ENCODE data around the gene KRT82. TPM values are rescaled to one million over a fixed set of nuclear protein-coding genes. Genes with fewer than 3 reads are reported as not detected.
"Not testable (repeated sequence)": the region's sequence is repeated elsewhere in the genome, so short reads cannot be mapped to it uniquely, and the experiment has no call there.

The KRT82 gene
- total RNA-seq, 1 experiment from 2014 or later, result not detected

- Mint-ChIP-seq H3K27me3 (ENCODE audit: insufficient read depth, unreplicated experiment) (no peaks in the 10 kb centered on the region), H3K4me1 (ENCODE audit: low read depth, unreplicated experiment) (peaks cover 5% of the 10 kb centered on the region), H3K9me3 (ENCODE audit: unreplicated experiment) (peaks cover 2% of the 10 kb centered on the region), H3K27ac (ENCODE audit: unreplicated experiment) (no peak overlapping the region), H3K36me3 (ENCODE audit: insufficient read depth, unreplicated experiment) (no peaks in the 10 kb centered on the region), H3K4me3 (ENCODE audit: unreplicated experiment) (no peak overlapping the region)
- no peak overlapping the region for H3K4me3 ChIP-seq (ENCODE audit: low read depth, low read length)
- no peaks in the 10 kb centered on the region for H3K9me3 ChIP-seq
- H3K27me3 ChIP-seq (replicated peaks; ENCODE audit: control insufficient read depth, insufficient read depth, low read length), result no peaks in the 10 kb centered on the region
- intact Hi-C loops (cut with micrococcal nuclease; ENCODE audit: unreplicated experiment), result no loop called here
- no peaks in the 10 kb centered on the region for H3K36me3 ChIP-seq (ENCODE audit: control insufficient read depth, insufficient read depth, low read length)
- H3K4me1 ChIP-seq, result no peaks in the 10 kb centered on the region
- TF ChIP-seq CTCF (IDR thresholded peaks at IDR 0.05; ENCODE audit: insufficient read depth in 1 of 2, low read depth in 1 of 2, low read length in 1 of 2, severe bottlenecking in 1 of 2, unreplicated experiment in 1 of 2), result peak in 1 of 2 experiments; percentile 2
- no peak for DNase-seq
- ChIA-PET CTCF (interaction anchor here (0.6 to 0.7 kb wide), 2 partner anchors 18 to 155 kb away, joined by 3 read pairs; no protein-coding TSS in a partner anchor), POLR2A (no interaction called here)
- BruUV-seq (replicated peaks), result no TSS peak
These were observed 7.7 kb upstream of the KRT82 start for GRCh38 chr12:52413782-52414345.

GRCh38 chr12:52413202-52413601, 7.1 kb upstream of the KRT82 start:
- DNase-seq, result no peak
- H3K36me3 Mint-ChIP-seq (ENCODE audit: insufficient read depth, unreplicated experiment), result no peaks in the 10 kb centered on the region
- peaks cover 9% of the 10 kb centered on the region for H3K9me3 Mint-ChIP-seq (ENCODE audit: unreplicated experiment)
- H3K27me3 Mint-ChIP-seq (ENCODE audit: insufficient read depth, unreplicated experiment), result no peaks in the 10 kb centered on the region
- H3K4me3 Mint-ChIP-seq (ENCODE audit: unreplicated experiment), result no peak overlapping the region
- intact Hi-C loops (cut with micrococcal nuclease; ENCODE audit: unreplicated experiment), result no loop called here
- Histone ChIP-seq H3K4me3 (ENCODE audit: low read depth, low read length) (no peak overlapping the region), H3K9me3 (no peaks in the 10 kb centered on the region), H3K27me3 (replicated peaks; ENCODE audit: control insufficient read depth, insufficient read depth, low read length) (no peaks in the 10 kb centered on the region), H3K36me3 (ENCODE audit: control insufficient read depth, insufficient read depth, low read length) (no peaks in the 10 kb centered on the region), H3K4me1 (no peaks in the 10 kb centered on the region)
- BruUV-seq (replicated peaks), result no TSS peak
- ChIA-PET POLR2A (no interaction called here), CTCF (no interaction called here)
- H3K27ac Mint-ChIP-seq (ENCODE audit: unreplicated experiment), result no peak overlapping the region
- H3K4me1 Mint-ChIP-seq (ENCODE audit: low read depth, unreplicated experiment), result peaks cover 5% of the 10 kb centered on the region
- TF ChIP-seq CTCF (IDR thresholded peaks at IDR 0.05; ENCODE audit: insufficient read depth in 1 of 2, low read depth in 1 of 2, low read length in 1 of 2, severe bottlenecking in 1 of 2, unreplicated experiment in 1 of 2), result no peak

GRCh38 chr12:52411815-52412214, 5.7 kb upstream of the KRT82 start:
- no peak overlapping the region for H3K4me3 Mint-ChIP-seq (ENCODE audit: unreplicated experiment)
- H3K36me3 ChIP-seq (ENCODE audit: control insufficient read depth, insufficient read depth, low read length), result no peaks in the 10 kb centered on the region
- TF ChIP-seq CTCF (IDR thresholded peaks at IDR 0.05; ENCODE audit: insufficient read depth in 1 of 2, low read depth in 1 of 2, low read length in 1 of 2, severe bottlenecking in 1 of 2, unreplicated experiment in 1 of 2), result no peak
- no peaks in the 10 kb centered on the region for H3K27me3 ChIP-seq (replicated peaks; ENCODE audit: control insufficient read depth, insufficient read depth, low read length)
- intact Hi-C loops (cut with micrococcal nuclease; ENCODE audit: unreplicated experiment), result no loop called here
- H3K4me1 Mint-ChIP-seq (ENCODE audit: low read depth, unreplicated experiment), result peaks cover 5% of the 10 kb centered on the region
- peaks cover 4% of the 10 kb centered on the region for H3K36me3 Mint-ChIP-seq (ENCODE audit: insufficient read depth, unreplicated experiment)
- H3K4me3 ChIP-seq (ENCODE audit: low read depth, low read length), result no peak overlapping the region
- H3K27me3 Mint-ChIP-seq (ENCODE audit: insufficient read depth, unreplicated experiment), result no peaks in the 10 kb centered on the region
- no peaks in the 10 kb centered on the region for H3K4me1 ChIP-seq
- no TSS peak for BruUV-seq (replicated peaks)
- ChIA-PET CTCF (no interaction called here), POLR2A (no interaction called here)
- H3K9me3 ChIP-seq, result no peaks in the 10 kb centered on the region
- no peak for DNase-seq
- peaks cover 10% of the 10 kb centered on the region for H3K9me3 Mint-ChIP-seq (ENCODE audit: unreplicated experiment)
- H3K27ac Mint-ChIP-seq (ENCODE audit: unreplicated experiment), result no peak overlapping the region

- H3K27ac Mint-ChIP-seq (ENCODE audit: unreplicated experiment); POLR2A ChIA-PET; CTCF ChIA-PET; DNase-seq; intact Hi-C loops (cut with micrococcal nuclease; ENCODE audit: unreplicated experiment); BruUV-seq (replicated peaks); H3K36me3 Mint-ChIP-seq (ENCODE audit: insufficient read depth, unreplicated experiment); H3K9me3 ChIP-seq; H3K27me3 Mint-ChIP-seq (ENCODE audit: insufficient read depth, unreplicated experiment); H3K4me3 Mint-ChIP-seq (ENCODE audit: unreplicated experiment); H3K27me3 ChIP-seq (replicated peaks; ENCODE audit: control insufficient read depth, insufficient read depth, low read length); H3K4me1 ChIP-seq; H3K36me3 ChIP-seq (ENCODE audit: control insufficient read depth, insufficient read depth, low read length); H3K4me3 ChIP-seq (ENCODE audit: low read depth, low read length); H3K4me1 Mint-ChIP-seq (ENCODE audit: low read depth, unreplicated experiment): not testable (repeated sequence)
- H3K9me3 Mint-ChIP-seq (ENCODE audit: unreplicated experiment), result peaks cover 10% of the 10 kb centered on the region
These were observed 4.6 kb upstream of the KRT82 start for GRCh38 chr12:52410589-52411248.
